ENCODE data around the gene FBXO42.

GRCh38 chr1:16209132-16209846, 143.0 kb downstream of the FBXO42 start:
- TF ChIP-seq POLR2A (IDR thresholded peaks at IDR 0.05) (no peak), CTCF (IDR thresholded peaks at IDR 0.05) (no peak), POLR2AphosphoS5 (IDR thresholded peaks at IDR 0.05) (no peak)

Measured in upper lobe of left lung (tissue), 4 donors.